HG02852 (cell line): Measurements from ENCODE around the gene BAG3.
"Not testable (repeated sequence)": the region's sequence is repeated elsewhere in the genome, so short reads cannot be mapped to it uniquely, and the experiment has no call there.

ENCODE experiments used
- ATAC-seq: cut with Tn5 transposase; IDR thresholded peaks from one replicate; pipeline ENCODE4 v1.9.1; 2021; ENCODE audit warnings: mild to moderate bottlenecking, moderate library complexity; ENCODE audit not compliant: unreplicated experiment

BAG3 gene

DNA sequence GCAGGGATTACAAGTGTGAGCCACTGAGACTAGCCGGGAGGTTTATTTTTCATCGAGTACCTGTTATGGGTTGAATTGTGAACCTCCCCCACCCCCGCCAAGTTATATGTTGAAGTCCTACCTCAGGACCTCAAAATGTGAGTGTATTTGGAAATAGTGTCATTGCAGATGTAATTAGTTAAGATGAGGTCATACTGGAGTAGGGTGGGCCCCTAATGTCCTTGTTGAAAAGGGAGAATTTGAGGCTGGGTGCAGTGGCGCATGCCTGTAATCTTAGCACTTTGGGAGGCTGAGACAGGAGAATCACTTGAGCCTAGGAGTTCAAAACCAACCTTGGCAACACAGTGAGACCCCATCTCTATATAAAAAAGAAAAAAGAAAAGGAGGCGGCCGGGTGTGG, 10.8 kb upstream of the BAG3 start:
- ATAC-seq = no peak

- no peak for ATAC-seq
Measured at GRCh38 chr10:119640875-119641526, 10.2 kb upstream of the BAG3 start.

DNA sequence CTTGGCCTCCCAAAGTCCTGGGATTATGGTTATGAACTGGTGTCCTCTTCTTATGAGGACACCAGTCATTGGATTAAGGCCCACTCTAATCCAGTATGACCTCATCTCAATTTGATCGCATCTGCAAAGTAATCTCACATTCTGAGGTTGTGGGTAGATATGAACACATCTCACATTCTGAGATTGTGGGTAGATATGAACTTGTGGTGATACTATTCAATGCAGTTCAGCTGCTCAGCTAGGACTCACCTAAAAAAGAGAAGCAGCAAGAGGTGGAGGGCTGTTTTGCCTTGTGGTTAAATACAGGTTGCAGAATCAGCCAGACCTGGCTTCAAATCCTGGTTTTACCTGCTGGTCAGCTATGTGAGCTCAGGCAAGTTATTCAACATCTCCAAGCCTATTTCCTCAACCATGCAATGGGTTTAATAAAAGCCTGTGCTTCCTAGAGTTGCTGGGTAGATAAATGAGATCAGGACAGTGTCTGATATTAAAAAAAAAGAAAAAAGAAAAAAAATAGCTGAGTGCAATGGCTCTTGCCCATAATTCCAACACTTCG, 8.5 kb upstream of the BAG3 start:
- no peak for ATAC-seq

- no peak for ATAC-seq
Measured at GRCh38 chr10:119643306-119644204, 7.6 kb upstream of the BAG3 start.

DNA sequence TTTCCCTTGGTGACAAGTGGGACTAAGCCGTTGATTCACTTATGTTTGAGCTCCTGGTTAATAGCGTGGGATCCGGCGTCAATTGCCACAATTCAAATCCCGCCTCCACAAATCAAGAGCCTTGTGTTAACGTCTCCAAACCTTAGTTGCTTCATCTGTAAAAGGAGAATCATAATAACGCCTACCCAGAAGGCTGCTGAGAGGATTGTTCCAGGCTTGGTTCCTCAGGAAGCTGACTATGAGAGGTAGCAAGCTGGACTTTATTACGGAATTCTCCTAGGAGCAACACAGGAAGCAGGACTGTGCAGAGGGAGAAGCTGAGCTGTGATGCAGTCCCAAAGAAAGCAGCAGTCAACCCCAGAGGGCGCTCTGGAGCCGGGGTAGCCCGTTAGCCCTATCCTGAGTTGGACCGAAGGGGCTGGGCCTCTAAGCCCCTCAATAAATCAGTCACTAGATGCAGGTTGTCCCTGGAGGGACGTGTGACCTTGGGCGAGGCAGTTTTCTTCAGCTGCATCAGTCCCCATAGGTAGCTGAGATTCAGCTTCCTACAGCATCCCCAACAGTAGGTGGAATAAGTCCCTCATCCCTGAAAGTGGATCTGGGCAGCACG, 6.9 kb upstream of the BAG3 start:
- no peak for ATAC-seq

DNA sequence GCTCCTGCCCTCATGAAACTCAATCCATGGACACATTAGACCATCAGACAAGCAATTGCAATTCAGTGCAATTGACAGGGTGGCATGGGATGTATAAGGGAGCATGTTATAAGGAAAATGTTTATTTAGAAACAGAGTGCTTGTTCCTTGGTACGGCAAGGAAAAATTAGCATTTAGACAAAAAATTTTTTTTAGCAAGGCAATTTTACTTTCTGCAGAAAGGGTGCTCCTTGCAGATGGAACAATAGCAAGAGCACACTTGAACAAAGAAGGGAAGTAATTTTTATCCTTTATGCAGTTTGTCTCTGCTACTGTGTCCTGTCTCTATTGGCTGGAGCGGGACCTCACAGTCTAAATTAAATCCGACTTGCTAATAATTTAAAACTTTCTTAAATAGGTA, 6.2 kb upstream of the BAG3 start:
- no peak for ATAC-seq

DNA sequence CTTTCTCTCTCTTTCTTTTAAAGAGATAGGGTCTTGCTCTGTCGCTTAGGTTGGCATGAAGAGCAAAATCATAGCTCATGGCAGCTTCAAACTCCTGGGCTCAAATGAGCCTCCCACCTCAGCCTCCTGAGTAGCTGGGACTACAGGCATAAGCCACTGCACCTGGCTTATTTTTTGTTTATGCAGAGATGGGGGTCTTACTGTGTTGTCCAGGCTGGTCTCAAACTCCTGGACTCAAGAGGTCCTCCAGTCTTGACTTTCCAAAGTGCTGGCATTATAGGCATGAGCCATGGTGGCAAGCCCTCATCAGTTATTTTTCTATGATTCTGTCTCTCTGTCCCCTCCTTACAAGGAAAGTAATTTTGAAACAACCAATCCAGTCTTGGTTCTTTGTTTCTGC, 1.1 kb upstream of the BAG3 start:
- ATAC-seq = no peak

DNA sequence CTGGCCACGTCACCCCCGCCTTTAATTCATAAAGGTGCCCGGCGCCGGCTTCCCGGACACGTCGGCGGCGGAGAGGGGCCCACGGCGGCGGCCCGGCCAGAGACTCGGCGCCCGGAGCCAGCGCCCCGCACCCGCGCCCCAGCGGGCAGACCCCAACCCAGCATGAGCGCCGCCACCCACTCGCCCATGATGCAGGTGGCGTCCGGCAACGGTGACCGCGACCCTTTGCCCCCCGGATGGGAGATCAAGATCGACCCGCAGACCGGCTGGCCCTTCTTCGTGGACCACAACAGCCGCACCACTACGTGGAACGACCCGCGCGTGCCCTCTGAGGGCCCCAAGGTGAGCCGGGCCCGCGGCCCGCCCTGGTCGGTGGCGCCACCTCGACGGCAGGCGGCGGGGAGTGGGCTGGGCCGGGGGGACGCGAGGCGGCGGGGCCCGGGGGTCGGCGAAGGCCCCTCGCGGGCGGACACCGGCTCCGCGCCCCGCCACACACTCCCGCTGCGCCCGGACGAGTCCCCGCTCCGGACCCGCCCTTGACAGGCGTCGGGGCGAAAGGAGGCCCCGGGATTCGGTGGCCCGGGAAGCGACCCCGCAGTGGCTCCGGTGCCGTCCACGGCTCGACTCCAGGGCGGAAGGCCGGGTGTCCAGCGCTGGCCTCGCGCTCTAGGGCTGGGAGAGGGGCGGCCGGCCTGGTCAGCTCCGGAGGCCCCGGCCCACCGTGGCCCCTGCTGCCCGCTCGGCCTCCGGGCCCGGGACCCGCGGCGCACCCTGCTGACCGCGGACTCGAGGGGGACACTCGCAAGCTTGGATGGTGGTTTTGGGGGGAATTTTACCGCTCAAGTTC, 557 bp downstream of the BAG3 start:
- ATAC-seq = peak; percentile 33

DNA sequence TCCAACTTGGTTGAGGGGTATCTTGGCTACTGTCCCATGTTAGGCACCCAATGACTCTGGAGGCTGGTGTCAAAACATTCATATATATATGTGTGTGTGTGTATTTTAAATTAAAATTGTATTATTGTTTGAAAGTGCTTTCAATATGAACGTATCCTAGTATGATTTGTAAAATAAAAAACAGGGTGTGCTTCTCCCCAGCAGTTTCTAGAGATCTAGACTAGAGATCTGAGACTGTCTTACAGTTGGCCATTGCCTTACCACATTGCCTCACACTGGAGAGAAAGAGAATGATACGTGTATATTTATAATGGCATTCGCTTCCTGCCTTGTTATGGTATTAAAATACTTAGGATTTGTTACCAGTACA, 1.2 kb downstream of the BAG3 start:
- no peak for ATAC-seq

GRCh38 chr10:119653209-119653608, 2.0 kb downstream of the BAG3 start:
- no peak for ATAC-seq

- no peak for ATAC-seq
Measured at GRCh38 chr10:119653916-119654315, 2.7 kb downstream of the BAG3 start.

GRCh38 chr10:119654540-119654939, 3.4 kb downstream of the BAG3 start:
- ATAC-seq = no peak

DNA sequence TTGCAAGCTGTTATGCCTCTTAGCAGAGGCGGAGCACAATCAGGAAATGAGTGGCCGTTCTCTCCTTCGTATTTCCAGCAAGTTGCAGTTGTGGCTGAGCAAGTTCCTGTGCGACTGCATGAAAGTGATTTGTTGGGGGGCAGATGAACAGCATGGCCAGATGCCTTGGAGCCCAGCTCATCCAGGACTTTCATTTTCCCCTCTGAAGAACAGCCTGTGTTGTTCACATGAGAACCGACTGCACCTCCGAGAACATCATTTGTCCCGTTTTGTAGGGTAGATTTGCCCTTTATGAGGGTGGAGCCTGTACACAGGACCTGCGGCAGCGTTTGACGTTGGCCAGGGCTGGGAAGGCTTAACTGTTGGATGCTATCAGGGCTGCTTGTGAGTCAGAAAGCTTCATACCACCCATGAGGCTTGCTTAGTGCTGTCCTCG, 4.4 kb downstream of the BAG3 start:
- ATAC-seq = no peak

GRCh38 chr10:119656760-119657159, 5.6 kb downstream of the BAG3 start:
- ATAC-seq = no peak

DNA sequence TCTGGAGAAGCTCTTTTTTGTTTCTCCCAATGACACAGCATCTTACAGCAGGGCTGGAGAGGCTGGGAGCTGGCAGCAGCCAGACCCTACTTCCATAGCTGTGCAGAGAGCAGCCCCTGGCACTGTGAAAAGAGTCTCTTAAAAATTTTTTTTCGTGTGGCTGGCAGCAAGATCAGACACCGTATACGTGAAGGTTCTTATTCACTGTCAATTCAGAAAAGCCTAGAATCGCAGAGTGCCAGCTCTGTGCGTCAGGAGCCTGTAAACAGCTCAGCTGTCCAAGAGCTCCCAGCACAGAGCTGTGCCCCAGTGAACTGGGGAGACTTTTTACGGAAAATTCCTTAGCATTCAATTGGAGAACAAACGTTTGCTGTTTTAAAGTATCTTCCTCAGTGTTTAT, 6.5 kb downstream of the BAG3 start:
- ATAC-seq = no peak

DNA sequence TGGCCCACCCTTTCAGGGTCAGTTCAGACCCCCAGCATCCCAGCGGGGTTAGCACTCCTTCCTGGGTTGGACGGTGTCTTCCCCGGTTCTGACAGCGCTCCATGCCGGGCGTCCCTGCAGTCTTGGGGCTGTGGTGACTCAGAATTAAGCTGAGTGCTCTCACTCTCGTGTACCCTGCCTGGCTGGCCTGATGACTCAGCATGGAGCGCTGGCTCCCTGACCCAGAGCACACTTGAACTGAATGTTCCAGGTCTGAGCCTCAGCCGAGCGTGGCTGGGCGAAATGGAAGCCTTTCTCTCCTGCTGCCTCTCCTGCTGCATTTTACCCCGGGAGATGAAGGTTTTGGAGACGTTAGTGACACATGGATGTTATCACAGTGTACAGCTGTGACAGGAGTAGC, 7.1 kb downstream of the BAG3 start:
- ATAC-seq = no peak

DNA sequence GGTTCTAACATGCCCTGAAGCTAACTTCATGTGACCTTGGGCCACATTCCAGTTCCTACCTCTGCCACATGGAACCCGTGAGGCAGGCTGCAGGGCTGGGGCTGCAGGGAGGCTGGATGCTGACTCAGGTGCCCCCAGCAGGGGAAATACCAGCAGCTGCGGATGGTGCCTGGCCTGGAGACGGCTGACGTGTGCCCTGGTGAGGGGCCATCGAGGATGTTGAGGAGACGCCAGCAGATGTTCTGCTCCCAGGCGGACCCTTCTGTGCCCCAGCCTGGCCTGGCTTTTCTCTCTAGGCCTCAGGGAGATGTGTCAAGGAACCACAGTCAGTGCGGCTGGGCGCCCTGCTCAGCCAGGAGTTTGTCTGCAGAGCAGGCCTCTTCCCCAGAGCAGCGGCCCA, 8.8 kb downstream of the BAG3 start:
- ATAC-seq = no peak

GRCh38 chr10:119662076-119662605, 11.0 kb downstream of the BAG3 start:
- ATAC-seq = not testable (repeated sequence)

- ATAC-seq = no peak
Measured at GRCh38 chr10:119663866-119664698, 12.9 kb downstream of the BAG3 start.
